Activated naive CD8-positive, alpha-beta T cell treated with anti-CD3 and anti-CD28 coated beads, Interleukin-2, amount 50 U/mL, for 16 hours (primary cell): ENCODE measurements around the gene CCNC.
"Not testable (repeated sequence)": the region's sequence is repeated elsewhere in the genome, so short reads cannot be mapped to it uniquely, and the experiment has no call there.

Experiments used
- DNase-seq: peaks from one replicate; pipeline ENCODE4 v3.0.0-alpha.2; 2020; ENCODE audit warnings: low read depth, low spot score

Gene CCNC

DNA sequence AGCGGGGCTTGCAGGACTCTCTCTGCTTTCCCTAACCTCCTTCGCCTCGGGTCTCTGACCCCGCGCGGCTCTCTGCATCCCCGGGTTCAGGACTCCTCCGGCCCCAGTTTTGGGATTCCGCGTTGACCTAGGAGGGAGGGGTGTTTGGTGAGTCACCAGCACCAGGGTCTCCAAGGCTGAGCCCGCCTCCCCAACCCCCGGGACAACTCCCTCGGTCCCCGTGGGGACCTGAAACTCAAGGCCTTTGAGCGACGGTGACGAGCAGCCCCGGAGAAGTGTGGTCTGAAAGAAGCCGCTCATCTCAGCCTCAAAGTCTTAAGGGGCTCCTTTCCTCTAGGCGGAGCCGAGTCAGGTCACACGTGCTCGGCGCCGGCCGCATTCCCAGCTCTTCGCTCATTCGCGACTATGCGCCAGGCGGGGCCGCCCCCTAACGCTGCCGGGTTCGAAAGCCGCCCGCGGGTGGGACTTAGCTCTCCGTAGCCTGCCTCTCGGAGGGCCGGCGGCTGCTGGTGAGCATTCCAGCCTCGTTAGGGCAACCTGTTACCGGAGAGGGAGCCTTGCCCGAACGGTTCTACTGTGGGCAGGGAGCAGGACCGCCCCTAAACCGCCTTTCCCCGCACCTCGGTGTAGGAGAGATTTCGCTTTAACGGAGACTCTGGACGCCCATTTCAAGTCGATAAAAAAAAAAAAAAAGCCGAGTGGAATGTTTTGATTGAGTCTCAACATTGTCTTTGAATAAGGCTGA is 35.1 kb upstream of the CCNC start:
- DNase-seq: no peak

DNA sequence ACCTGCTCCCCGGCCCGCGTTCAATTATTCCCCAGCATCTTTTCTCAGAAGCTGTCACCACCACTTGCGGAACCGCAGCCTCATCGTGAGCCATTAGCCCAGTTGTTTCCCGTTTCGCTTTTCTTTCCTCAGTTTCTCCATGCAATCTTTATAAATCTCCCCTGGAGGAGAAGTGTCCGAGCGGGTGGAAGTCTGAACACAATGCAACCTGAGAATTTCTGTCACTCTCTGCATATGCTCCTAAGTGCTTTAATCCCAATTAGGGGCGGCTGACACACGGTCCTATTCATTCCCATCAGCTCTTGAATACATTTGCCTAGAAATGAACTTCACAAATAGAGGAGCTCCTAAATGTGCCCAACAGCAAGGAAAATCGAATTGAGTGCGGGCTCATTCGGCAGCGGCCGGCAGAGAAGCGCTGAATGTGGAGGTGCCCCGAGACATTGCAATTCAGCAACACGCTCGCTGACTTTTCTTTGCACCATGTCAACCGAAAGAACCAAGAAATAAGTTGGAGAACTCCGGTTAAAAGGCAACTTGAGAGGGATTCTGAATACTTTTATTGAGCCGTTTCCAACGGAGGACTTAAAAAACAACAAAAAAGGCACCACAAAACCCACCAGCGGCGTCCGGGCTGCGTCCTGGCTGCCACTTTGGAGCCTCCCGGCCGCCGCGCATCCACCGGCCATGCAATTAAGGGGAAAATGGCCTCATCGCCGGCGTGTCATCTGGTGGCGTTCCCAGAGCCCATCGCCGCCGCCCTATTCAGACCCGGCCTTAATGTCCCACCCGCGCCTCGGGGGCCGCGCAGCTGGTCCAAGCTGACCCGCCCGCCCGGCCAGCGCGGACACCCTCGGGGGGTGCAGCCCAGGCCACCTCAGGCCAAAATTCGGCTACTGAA is 34.3 kb upstream of the CCNC start:
- no peak for DNase-seq

- DNase-seq: not testable (repeated sequence)
Measured at GRCh38 chr6:99594696-99595095, 26.2 kb upstream of the CCNC start.

- no peak for DNase-seq
Measured at GRCh38 chr6:99592900-99593299, 24.4 kb upstream of the CCNC start.

DNA sequence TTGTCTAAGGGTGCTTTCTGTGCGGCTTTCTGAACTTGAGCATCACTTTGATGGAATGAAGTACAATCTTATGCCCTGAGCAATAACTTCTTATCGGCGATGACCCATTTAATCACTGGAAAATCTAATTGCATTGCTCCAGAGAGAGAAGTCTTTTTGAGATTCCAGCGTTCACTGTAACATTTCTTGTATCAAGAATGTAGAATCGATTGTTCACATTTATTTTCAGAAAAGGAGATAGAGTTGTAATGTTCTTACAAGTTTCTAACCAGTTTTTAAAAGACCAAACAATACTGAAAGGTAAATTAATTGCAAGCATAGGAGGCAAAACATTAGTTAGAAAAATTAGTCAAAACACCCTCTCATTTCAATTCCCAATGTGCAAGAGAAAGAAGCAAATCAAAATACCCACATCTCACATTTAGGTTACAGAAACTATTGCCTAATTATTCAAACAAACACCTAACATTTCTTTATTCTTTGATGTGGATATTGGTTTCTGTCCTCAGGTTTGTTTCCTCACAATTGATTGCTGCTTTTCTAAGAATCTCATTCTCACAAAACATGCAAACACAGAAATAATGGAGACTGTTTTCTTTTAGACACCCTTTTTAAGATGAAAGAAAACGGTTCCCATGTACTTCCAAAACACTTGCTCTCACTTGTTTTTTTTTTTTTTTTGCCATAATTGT is 23.4 kb upstream of the CCNC start:
- DNase-seq: no peak

DNA sequence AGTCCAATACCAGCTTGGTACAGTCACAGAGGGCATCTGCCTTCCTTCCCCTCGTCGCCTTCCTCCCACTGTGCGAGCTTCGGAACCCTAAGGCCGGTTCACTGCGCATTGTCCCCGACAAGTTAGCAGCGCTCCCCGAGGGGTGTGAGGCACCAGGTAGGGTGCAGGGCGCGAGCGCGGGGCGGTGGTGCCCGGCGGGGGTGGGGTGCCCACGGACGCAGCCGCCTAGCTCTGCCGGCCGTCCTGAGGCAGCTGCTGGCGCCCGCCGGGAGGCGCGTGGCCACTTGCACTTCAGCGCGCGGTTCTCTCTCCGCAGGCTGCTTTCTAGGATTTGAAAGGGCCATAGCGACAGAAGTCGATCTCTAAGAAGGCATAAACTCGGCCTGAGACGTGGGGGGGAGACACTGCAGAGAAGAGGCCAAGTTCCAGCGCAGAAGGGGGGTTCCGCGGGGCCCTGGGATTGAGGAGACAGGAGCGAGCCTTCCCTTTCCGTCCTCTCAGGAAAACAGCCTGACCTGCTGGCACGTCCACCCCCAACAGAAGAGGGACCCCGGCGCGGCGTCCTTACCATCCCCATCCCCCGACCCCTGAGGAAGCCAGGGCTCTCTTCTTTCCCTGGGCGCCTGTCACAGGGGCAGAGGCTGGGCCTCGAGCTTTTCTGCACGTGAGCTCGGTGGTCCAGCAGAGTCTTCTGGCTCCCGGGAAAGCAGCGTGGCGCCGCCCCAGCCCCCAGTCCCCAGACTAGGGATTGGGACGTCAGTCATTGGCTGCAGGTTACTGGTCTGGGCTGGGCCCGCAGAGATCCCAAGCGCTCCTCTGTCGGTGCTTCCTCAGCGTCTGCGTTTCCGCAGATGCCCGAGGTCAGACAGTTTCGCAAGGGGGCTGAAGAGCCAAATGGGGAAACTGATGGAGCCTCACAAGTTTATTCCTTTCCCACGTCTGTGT is 22.5 kb upstream of the CCNC start:
- no peak for DNase-seq

- DNase-seq: no peak
Measured at GRCh38 chr6:99589907-99590493, 21.5 kb upstream of the CCNC start.

DNA sequence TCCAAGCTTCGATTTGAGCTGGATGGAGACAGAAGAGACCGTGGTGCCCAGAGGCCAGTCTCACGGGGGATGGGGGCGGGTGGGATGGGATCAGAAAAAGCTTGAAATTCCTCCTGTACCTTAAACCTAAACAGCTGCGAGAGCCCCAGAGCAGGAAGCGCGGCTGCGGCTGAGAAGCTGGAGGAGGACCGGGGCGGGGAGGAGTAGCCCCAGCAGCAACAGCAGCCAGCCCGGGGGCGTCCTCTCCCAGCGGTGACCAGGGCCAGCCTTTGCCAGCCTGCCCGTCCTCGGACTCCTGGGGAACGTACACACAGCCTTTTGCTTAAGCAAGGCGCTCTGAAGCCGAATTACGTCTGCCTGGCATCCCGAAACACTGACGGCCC is 20.8 kb upstream of the CCNC start:
- no peak for DNase-seq

GRCh38 chr6:99588618-99589289 is 20.3 kb upstream of the CCNC start:
- DNase-seq: no peak

- DNase-seq: no peak
Measured at GRCh38 chr6:99587792-99588191, 19.3 kb upstream of the CCNC start.

DNA sequence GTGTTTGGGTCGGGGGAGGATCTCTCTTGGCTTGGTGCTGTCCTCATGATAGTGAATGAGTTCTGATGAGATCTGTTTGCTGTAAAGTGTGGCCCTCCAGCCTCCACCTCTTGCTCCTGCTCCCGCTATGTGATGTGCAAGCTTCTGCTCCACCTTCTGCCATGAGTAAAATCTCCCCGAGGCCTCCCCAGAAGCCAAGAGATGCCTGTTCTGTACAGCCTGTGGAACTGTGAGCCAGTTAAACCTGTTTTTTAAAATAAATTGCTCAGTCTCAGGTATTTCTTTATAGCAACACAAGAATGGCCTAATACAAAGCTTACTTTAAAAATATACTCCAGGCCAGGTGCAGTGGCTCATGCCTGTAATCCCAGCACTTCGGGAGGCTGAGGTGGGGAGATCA is 11.3 kb upstream of the CCNC start:
- no peak for DNase-seq

DNA sequence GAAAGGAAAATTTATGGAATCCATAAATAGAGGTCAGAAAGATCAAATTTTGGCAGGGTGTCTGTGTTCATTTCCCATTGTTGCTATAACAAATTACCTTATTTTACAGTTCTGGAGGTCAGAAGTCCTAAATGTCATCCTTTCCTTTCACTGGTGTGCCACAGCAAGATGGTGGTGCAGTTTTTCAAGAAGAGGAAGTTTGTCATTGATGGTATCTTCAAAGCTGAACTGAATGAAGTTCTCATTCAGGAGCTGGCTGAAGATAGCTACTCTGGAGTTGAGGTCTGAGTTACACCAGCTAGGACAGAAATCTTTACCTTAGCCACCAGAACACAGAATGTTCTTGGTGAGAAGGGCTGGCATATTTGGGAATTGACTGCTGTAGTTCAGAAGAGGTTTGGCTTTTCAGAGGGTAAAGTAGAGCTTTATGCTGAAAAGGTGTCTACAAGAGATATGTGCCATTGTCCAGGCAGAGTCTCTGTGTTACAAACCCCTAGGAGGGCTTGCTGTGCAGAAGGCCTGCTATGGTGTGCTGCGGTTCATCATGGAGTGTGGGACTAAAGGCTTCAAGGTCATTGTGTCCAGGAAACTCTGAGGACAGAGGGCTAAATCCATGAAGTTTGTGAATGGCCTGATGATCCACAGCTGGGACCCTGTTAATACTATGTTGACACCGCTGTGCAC is 7.2 kb upstream of the CCNC start:
- DNase-seq: no peak

GRCh38 chr6:99573980-99574617 is 5.6 kb upstream of the CCNC start:
- DNase-seq: no peak

- no peak for DNase-seq
Measured at GRCh38 chr6:99563056-99563723, 5.3 kb downstream of the CCNC start.

DNA sequence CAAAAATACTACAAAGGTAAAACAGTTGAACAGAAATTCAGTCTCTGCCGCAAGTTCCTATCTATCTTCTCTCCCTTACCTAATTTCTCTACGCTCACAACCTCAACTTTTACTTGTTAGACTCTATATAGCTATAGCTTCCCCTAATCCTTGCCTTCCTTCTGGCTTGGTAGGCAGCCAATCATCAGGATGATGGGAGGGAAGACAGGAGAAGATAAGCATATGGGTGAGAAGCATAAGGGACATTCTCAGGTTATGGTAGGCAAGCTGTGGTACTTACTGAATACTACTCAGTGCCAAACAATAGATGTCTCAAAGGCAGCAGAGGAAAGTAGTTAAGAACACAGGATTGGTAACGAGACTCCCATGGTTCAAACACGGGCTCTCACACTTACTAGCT is 7.8 kb downstream of the CCNC start:
- DNase-seq: no peak

- DNase-seq: no peak
Measured at GRCh38 chr6:99559057-99559456, 9.4 kb downstream of the CCNC start.

- DNase-seq: no peak
Measured at GRCh38 chr6:99553888-99554287, 14.6 kb downstream of the CCNC start.

DNA sequence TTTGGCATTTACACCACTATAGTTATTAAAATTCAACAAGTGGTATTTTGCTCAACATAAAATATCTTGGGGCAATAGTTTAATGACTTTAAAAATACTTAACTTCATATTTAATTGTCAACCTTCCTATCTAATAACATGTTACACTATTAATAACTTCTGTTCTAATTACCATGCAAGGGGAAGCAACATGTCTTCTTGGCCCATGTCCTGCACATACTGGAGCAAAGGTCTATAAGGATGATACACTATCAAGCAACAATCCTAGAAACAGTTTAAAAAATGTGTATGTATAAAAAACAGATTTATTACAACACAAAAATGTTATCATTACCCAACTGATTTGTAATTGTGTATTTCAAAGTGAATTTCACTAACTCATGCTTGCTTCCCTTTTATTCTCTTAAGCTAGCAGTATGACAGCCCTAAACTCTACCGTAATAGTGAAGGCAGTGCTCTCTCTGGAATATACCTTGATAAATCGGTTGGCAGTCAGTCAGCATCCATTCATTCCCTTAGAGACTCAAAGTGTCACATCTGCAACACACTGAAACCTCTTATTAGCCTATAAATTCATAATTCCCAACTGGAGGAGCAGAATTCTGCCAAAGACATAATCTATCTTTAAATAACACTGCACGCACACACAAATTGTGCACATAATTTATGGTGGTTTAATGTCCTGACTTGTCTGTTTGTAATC is 18.3 kb downstream of the CCNC start:
- DNase-seq: no peak
